Kidney (tissue), 14 donors: ENCODE data around the gene QSOX2. TPM values are rescaled to one million over a fixed set of nuclear protein-coding genes. Genes with fewer than 3 reads are reported as not detected.

Experiments
- DNase-seq, 5 donors: peaks; one replicate each; pipeline ENCODE4 v3.0.0-alpha.2; 2013 to 2020
- FAIRE-seq: peaks from 2 replicates; lab custom pipeline; 2012; peaks lifted over from hg19 to GRCh38; lab: Jason Lieb, UNC
- H3K27ac ChIP-seq, 2 donors: one replicate each; pipeline ENCODE4 v1.7.0; 2013; ENCODE audit warnings: low read depth in 2 of 2, low read length in 2 of 2, inconsistent platforms in 1 of 2
- H3K27me3 ChIP-seq: one replicate; pipeline ENCODE4 v1.7.1; 2013; ENCODE audit warnings: low read length, inconsistent platforms; ENCODE audit not compliant: control insufficient read depth, insufficient read depth
- H3K36me3 ChIP-seq, 3 donors: one replicate each; pipeline versions ENCODE4 v1.7.0 to v1.7.1; 2013; ENCODE audit warnings: low read length in 3 of 3, control low read depth in 1 of 3, inconsistent platforms in 1 of 3; ENCODE audit not compliant: insufficient read depth in 3 of 3, control insufficient read depth in 2 of 3
- H3K4me1 ChIP-seq, 3 donors: one replicate each; pipeline versions ENCODE4 v1.7.0 to v1.7.1; 2013; ENCODE audit warnings: low read length in 3 of 3, inconsistent platforms in 1 of 3, low read depth in 1 of 3; ENCODE audit not compliant: control insufficient read depth in 2 of 3, insufficient read depth in 2 of 3
- H3K4me3 ChIP-seq, 3 donors: one replicate each; pipeline versions ENCODE4 v1.7.0 to v1.8.1; 2013; ENCODE audit warnings: low read length in 3 of 3, control low read depth in 1 of 3, inconsistent platforms in 1 of 3
- H3K9ac ChIP-seq, 3 donors: one replicate each; pipeline versions ENCODE4 v1.7.0 to v1.7.1; 2013; ENCODE audit warnings: low read length in 3 of 3, control low read depth in 1 of 3, inconsistent platforms in 1 of 3
- H3K9me3 ChIP-seq, 3 donors: one replicate each; pipeline versions ENCODE4 v1.7.0 to v1.7.1; 2013; ENCODE audit warnings: low read length in 3 of 3, control low read depth in 1 of 3, inconsistent platforms in 1 of 3; ENCODE audit not compliant: control insufficient read depth in 2 of 3, insufficient read depth in 1 of 3
- CTCF ChIP-seq: IDR thresholded peaks from 3 replicates; pipeline ENCODE4 v1.5.1; 2012; ENCODE audit warnings: mild to moderate bottlenecking, moderate library complexity, borderline replicate concordance; ENCODE audit not compliant: insufficient read depth; ENCODE audit errors: extremely low read depth
- intact Hi-C: fragments of 100-400 bp; cut with DNase I; formaldehyde crosslinking; loops from one replicate; pipeline ENCODE4 v1.11.1; 2022
- polyA plus RNA-seq: library from polyadenylated mRNA; stranded (reverse); fragments of 350-450 nt; fragmentation: Illumina TruSeq; extraction: RNeasy Lipid Tissue Mini Kit (QIAGEN cat#74804); gene quantifications from one replicate; pipeline ENCODE4 v1.2.3, GENCODE V29; 2014; ENCODE audit warnings: low read depth, low replicate concordance; ENCODE audit not compliant: insufficient read depth
- total RNA-seq: library from RNA; stranded (reverse); fragmentation: NEBNext Ultra II Directional; extraction: Animal tissue kit (Norgen Biotek cat#: 25700); gene quantifications from one replicate; pipeline ENCODE4 v1.2.1, GENCODE V29; 2021
- donor health status: control.
- donor health status: control.
- donor health status: control.
- donor health status: control.
- donor health status: control.
- donor health status: DM: yes; HTN: yes; CAD: no.
- donor health status: Normal renal cell carcinoma (clear cell type).

The QSOX2 gene
- total and polyA plus RNA-seq, 2 donors from 2014 or later = 4.0 to 10.1 TPM

- no peak overlapping the region for H3K4me3 ChIP-seq
- FAIRE-seq (no peak), DNase-seq (no peak)
- H3K36me3 ChIP-seq = no peaks in the 10 kb centered on the region
- intact Hi-C loops = no loop called here
- peaks cover 9% of the 10 kb centered on the region for H3K27me3 ChIP-seq
- no peaks in the 10 kb centered on the region for H3K4me1 ChIP-seq
- no peaks in the 10 kb centered on the region for H3K9me3 ChIP-seq
- TF ChIP-seq CTCF = no peak
- H3K27ac ChIP-seq = no peak overlapping the region
- no peak overlapping the region for H3K9ac ChIP-seq
Measured at GRCh38 chr9:136206602-136207275, 38.9 kb downstream of the QSOX2 start.

GRCh38 chr9:136205707-136205992 is 40.0 kb downstream of the QSOX2 start:
- no peak overlapping the region for H3K9ac ChIP-seq
- no peak overlapping the region for H3K4me3 ChIP-seq
- no peak for TF ChIP-seq CTCF
- FAIRE-seq = no peak
- no peaks in the 10 kb centered on the region for H3K4me1 ChIP-seq
- no peaks in the 10 kb centered on the region for H3K36me3 ChIP-seq
- H3K27me3 ChIP-seq = peaks cover 15% of the 10 kb centered on the region
- no peaks in the 10 kb centered on the region for H3K9me3 ChIP-seq
- DNase-seq = no peak
- intact Hi-C loops = no loop called here
- H3K27ac ChIP-seq = no peak overlapping the region

- DNase-seq = peak in 4 of 5 donors; percentile 59 to 74 (median 62)
- no peak for TF ChIP-seq CTCF
- H3K4me3 ChIP-seq = no peak within 1 kb of the TSS
- FAIRE-seq = no peak
- no peak within 1 kb of the TSS for H3K27ac ChIP-seq
- no peaks in the 10 kb centered on the region for H3K9me3 ChIP-seq
- H3K9ac ChIP-seq = no peak within 1 kb of the TSS
- no peaks in the 10 kb centered on the region for H3K4me1 ChIP-seq
- intact Hi-C loops = no loop called here
- no peaks in the 10 kb centered on the region for H3K36me3 ChIP-seq
- H3K27me3 ChIP-seq = peaks cover 21% of the 10 kb centered on the region
Measured at GRCh38 chr9:136204838-136205706, 40.5 kb downstream of the QSOX2 start, which contains the start of gene LHX3. TSS of gene LHX3 (minus strand) at chr9:136205128. CDS start at chr9:136205012, 116 bp downstream.
